Smooth muscle cell of bladder (primary cell): ENCODE data around the gene ADPRS. TPM values are rescaled to one million over a fixed set of nuclear protein-coding genes. Genes with fewer than 3 reads are reported as not detected.

ENCODE experiments used
- total RNA-seq: library from RNA; depleted of rRNA; stranded (reverse); fragments of >200 nt; gene quantifications from 2 replicates; pipeline ENCODE4 v1.2.3, GENCODE V29; 2014

ADPRS gene
- 20.6 and 29.3 TPM in 2 replicates for total RNA-seq

GRCh38 chr1:36088577-36089392 is at the start of gene ADPRS:
ADPRS (plus strand) TSS chr1:36088892; CDS start chr1:36088905, 13 bp downstream.

GRCh38 chr1:36083635-36084496 is 4.8 kb upstream of the ADPRS start, which contains the start of gene TEKT2:
TEKT2 (plus strand) TSS chr1:36084094; CDS start chr1:36084922, 828 bp downstream.

GRCh38 chr1:36125129-36125991 is 36.7 kb downstream of the ADPRS start, which contains the start of gene COL8A2:
COL8A2 (minus strand) TSS chr1:36125222; CDS start chr1:36100242, 24,980 bp downstream.

Other genes with a start within 250 kb of the ADPRS start
- gene AGO1, start 205.7 kb upstream of the ADPRS start, total RNA-seq, result 6.3 and 9.0 TPM in 2 replicates
- 10.1 and 13.7 TPM in 2 replicates for gene AGO3, start 157.8 kb upstream of the ADPRS start, total RNA-seq
- 0.09 and 0.14 TPM in 2 replicates for gene TEKT2, start 4.8 kb upstream of the ADPRS start, total RNA-seq
- gene COL8A2, start 36.3 kb downstream of the ADPRS start, total RNA-seq, result 2.0 and 4.5 TPM in 2 replicates
- 65.6 and 80.9 TPM in 2 replicates for gene TRAPPC3, start 60.6 kb downstream of the ADPRS start, total RNA-seq
- 42.5 and 58.4 TPM in 2 replicates for gene MAP7D1, start 67.3 kb downstream of the ADPRS start, total RNA-seq
- 68.1 and 83.3 TPM in 2 replicates for gene THRAP3, start 135.6 kb downstream of the ADPRS start, total RNA-seq
- 1.8 and 5.0 TPM in 2 replicates for gene SH3D21, start 217.5 kb downstream of the ADPRS start, total RNA-seq
- gene EVA1B, start 234.8 kb downstream of the ADPRS start, total RNA-seq, result 116 and 133 TPM in 2 replicates